SKM-1 treated with dmso at 0.1 percent for 144 hours (cell line): ENCODE measurements around the gene TIMP2.
"Not testable (repeated sequence)": the region's sequence is repeated elsewhere in the genome, so short reads cannot be mapped to it uniquely, and the experiment has no call there.

Experiments
- DNase-seq: peaks from one replicate; lab custom pipeline; 2025; ENCODE audit not compliant: unreplicated experiment; lab: John Stamatoyannopoulos, UW

Gene TIMP2

DNA sequence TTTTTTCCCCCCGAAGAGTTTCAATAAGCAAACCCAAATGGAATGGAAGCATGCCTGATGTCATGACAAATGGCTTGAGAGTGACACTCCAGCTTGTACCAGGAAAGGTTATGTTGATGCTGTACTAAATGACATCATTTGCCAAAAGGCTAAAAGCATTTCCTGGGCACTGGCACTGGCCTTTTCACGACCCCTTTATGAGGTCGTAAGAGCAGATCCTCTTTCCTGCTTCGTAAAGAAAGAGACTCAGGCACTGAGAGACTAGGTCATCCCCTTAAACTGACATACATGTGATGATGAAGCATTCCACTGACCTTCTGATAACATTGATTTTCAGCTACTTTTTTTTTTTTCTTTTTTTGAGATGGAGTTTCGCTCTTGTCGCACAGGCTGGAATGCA lies 52.7 kb downstream of the TIMP2 start:
- DNase-seq = no peak

DNA sequence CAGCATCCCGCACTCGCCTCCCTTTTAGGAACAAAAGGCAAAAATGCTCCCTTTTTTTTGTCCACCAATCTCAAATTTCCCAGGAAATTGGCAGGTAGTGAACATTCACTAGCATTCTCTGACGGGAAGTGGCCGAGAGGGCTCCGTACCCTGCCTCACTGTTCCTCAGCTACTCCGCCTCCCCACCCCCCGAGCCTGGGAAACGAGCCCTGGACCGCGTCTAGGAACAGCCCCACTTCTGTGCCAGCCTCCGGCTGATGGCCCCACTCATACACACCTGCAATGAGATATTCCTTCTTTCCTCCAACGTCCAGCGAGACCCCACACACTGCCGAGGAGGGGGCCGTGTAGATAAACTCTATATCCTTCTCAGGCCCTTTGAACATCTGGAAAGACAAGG lies 54.6 kb downstream of the TIMP2 start:
- DNase-seq = no peak

DNA sequence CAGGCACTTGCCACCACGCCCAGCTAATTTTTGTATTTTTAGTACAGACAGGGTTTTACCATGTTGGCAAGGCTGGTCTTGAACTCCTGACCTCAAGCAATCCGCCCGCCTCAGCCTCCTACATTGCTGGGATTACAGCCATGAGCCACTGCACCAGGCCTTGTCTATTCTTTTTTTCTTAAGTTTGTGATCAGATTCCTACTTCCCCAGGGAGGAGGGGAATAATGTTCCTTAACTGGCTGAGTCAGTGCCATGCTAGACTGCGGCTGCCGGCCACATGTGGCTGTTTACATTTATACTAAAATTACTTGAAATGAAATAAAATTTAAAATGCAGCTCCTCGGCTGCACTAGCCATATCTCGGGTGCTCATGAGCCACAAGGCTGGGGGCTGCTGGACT lies 56.8 kb downstream of the TIMP2 start:
- DNase-seq = no peak

DNA sequence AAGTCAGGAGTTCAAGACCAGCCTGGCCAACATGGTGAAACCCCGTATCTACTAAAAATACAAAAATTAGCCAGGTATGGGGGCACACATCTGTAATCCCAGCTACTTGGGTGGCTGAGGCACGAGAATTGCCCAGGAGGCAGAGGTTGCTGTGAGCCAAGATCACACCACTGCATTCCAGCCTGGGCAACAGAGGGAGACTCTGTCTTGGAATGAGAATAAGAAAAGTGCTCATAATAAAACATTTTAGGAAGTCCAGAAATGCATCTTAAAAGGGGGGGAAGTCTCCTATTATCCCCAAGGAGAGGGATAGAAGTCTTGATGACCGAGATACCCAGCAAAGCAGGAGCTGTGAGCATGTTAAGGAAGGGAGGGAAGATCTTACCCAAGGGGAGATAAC lies 58.1 kb downstream of the TIMP2 start:
- not testable (repeated sequence) for DNase-seq

DNA sequence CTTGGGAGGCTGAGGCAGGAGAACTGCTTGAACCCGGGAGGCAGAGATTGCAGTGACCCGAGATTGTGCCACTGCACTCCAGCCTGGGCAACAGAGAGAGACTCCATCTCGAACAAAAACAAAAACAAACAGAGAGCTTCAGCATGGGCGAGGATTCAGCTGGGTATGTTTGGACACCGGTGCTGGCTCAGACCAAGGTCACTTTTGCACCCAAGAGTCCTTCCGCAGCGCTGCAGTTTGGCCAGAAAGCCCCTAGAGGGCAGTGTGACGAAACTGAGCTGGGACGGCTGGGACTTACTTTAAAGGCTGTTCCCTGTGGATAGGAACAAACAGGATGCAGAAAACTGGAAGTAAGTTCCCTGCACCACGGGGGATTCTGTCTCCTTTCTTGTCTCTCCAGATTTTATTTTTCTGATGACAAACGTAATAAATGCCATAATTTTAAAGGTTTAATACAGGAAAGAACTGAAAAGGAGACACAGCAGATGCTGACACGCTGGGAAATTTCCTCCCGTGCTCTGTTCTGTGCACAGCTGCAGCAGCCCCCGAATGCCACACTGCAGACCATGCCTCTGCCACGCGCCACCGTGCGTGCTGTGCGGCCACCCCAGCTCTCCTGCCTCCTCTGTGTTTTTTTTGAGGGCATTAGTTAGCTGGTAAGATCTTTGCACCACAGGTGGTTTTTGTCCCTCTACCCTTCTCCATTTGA lies 59.4 kb downstream of the TIMP2 start:
- DNase-seq = peak; percentile 48

DNA sequence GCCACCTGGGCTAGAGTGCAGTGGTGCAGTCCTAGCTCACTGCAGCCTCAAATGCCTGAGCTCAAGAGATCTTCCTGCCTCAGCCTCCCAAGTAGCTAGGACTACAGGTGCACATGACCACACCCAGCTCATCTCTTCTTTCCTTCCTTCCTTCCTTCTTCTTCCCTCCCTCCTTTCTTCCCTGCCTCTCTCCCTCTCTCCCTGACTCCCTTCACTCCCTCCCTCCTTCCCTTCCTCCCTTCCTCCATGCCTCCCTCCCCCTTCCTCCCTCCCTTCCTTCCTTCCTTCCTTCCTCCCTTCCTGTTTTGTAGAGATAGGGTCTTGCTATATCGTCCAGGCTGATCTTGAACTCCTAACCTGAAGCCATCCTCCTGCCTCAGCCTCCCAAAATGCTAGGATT lies 61.1 kb downstream of the TIMP2 start:
- no peak for DNase-seq

DNA sequence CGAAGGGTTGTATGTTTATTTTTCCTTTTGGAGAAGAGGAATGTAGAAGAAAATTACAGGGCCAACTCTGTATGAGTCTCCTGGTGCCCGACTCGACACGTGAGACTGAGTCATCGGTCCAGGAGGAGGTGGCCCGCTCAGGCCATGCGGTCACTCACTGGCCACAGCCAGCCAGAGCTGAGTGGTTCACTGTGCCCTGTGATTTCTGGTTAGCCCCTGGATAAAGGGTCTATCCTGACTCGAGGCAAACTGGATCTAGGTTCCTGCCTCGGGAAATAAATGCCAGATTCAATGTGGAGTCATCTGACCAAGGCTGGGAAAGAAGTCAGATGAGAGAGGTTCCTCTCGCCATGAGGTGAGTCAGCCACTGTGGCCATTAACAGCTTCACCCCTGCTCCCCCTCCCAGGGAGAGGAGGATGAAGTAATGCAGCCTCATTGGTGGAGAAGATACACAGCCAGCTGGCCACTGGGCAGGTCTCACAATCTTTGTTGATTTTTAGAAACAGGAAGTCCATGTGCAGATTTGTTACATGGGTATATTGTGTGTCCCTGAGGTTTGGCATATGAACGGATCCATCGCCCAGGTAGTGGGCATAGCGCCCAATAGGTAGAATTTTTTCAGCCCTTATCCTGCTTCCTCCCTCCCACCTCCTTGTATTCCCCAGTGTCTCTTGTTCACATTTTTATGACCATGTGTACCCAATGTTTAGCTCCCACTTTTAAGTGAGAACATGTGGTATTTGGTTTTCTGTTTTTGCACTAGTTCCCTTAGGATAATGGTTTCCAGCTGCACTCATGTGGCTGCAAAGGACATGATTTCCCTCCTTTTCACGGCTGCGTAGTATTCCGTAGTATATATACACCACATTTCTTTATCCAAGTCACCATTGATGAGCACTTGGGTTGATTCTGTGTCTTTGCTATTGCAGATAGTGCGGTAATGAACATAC lies 62.8 kb downstream of the TIMP2 start:
- peak; percentile 47 for DNase-seq

DNA sequence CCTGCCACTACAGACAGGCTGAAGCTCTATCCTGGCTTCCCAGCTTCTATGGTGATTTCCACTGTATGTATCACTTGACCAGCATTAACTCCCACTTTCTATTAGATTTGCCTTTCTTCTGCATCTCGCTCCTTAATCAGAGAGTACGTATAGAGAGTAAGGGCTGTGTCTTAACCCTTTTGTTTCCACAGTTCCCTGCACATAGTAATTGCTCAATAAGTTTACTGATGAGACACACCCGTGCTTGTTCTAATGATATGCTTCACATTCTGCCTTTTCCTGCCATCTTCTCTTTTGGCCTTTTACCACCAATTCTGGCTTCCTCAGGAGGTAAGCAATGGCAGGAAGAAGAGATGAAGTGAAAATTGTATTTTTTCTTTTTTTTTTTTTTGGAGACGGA lies 64.0 kb downstream of the TIMP2 start:
- no peak for DNase-seq

DNA sequence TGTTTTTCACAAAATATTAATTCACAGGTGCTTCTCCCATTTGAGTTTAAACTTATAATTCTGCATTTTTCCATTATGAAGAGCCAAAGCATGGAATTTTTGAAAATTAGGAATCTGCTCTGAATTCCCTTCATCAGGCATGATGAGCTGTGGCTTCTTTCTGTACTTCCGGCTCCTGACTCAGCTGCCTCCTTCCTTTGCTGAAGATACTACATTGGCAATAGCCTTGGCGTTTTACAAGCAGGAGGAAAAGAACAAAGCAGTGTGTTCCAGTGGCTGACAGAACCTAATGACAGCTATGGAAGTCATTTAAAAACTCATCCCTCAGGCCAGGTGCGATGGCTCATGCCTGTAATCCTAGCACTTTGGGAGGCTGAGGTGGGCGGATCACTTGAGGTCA lies 66.1 kb downstream of the TIMP2 start:
- DNase-seq = no peak

DNA sequence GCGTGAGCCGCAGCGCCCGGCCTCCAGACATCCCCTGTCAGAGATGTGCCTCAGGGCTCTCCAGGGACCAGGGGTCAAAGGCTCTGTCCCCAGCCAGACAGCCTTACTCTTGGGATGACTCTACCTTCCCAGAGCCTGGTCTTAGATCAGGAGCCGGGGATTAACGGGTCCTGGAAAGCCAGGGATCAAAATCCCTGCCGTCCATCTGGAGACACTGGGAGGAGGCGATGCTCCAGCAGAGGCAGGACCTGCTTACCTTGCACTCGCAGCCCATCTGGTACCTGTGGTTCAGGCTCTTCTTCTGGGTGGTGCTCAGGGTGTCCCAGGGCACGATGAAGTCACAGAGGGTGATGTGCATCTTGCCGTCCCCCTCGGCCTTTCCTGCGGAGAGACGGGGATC lies 67.9 kb downstream of the TIMP2 start:
- DNase-seq = no peak

DNA sequence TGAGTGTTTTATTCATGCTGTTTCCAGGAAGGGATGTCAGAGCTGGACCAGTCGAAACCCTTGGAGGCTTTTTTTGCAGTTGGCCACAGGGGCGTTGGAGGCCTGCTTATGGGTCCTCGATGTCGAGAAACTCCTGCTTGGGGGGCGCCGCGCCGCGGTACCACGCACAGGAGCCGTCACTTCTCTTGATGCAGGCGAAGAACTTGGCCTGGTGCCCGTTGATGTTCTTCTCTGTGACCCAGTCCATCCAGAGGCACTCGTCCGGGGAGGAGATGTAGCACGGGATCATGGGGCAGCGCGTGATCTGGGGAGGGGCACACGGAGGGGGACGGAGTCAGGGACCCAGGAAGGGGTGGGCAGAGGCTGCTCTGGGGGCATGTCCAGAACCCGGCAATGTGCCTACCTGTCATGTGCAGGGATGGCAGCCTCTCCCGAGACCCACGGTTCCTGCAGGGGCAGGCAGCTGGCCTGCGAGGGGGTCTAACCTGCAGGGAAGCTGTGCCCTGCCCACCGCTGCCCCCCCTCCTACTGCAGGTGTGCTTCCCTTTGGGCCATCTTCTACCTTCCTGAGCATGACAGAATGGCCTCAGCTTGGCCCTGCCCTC lies 69.5 kb downstream of the TIMP2 start:
- DNase-seq = no peak

DNA sequence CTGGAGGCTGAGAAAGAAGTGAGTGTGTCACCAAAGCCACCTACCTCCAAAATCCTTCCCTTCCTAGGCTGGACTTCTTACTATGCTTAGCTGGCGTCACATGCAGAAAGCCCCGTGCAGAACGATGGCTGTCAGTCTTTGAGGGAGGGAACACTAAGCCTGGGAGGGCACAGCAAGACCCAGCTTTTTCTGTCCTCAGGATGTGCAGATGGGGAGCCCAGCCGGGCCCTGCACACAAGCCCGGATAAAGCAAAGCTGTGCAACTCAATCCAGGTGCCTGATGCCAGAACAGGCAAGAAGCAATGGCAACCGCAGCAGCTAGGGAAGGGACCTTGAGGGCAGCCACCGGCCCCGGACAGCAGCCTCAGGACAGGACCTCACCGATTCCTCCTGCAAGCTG lies 70.7 kb downstream of the TIMP2 start:
- DNase-seq = no peak

DNA sequence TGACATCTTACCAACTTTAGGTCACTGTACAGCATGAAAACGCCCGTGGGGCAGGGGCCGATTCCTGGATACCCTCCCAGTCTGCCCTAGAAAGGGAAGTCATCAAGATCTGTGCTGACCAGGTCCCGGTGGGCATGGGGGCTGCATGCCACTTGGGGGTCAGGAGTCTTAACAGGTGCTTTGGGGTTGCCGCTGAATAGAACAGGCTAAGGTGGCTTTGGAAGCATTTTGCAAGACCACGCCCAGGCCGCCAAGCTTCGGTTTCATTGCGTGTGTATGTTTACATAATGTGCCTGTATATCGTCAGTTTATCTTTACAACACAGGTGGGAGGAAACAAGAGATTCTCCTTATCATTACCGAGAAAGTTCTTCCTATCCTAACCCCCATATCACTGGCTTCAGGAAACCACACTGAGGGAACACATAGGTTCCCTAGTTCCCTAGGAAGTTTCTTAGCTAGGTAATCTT lies 71.2 kb downstream of the TIMP2 start:
- DNase-seq = no peak

DNA sequence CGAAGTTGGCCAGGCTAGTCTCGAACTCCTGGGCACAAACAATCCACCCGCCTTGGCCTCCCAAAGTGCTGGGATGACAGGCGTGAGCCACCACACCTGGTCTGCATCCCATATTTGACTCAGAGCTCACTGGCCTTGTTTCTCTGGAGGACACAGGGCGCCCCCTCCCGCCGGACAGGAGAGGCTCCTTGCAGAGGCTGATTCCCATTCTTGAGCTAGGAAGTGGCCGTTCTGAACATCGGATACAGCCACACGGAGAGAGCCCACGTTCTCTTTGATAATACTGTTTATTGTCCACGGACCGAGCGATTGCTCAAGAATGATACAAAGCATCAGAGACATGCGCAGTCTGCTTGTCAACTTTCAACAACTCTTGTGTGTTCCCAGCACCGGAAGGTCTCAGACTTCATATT lies 72.5 kb downstream of the TIMP2 start:
- DNase-seq = no peak

DNA sequence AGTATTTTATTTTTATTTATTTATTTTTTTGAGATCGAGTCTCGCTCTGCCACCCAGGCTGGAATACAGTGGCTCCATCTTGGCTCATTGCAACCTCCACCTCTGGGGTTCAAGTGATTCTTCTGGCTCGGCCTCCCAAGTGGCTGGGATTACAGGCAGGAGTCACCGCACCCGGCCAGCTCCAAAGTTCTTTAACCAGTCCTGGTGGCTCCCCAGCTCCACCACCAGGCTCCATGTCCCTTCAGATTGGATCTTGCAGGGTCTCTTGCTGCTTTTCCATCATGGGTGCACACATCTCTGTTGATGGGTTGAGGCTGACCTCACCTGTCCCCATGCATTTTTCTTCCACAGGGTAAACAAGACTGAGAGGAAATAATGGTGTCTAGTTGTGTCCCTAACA lies 76.2 kb downstream of the TIMP2 start:
- no peak for DNase-seq

DNA sequence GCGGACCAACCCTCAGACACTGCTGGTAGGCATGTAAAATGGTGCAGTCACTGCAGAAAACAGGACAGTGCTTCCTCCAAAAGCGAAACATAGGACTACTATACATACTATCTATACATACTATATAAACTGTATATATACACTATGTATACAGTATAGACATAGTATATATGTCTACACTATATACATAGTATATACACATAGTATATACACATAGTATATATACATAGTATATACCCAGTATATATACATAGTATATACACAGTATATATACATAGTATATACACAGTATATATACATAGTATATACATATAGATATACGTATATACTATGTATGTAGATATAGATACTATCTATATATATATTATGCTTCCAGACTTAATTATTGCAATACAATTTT lies 78.1 kb downstream of the TIMP2 start:
- DNase-seq = no peak

DNA sequence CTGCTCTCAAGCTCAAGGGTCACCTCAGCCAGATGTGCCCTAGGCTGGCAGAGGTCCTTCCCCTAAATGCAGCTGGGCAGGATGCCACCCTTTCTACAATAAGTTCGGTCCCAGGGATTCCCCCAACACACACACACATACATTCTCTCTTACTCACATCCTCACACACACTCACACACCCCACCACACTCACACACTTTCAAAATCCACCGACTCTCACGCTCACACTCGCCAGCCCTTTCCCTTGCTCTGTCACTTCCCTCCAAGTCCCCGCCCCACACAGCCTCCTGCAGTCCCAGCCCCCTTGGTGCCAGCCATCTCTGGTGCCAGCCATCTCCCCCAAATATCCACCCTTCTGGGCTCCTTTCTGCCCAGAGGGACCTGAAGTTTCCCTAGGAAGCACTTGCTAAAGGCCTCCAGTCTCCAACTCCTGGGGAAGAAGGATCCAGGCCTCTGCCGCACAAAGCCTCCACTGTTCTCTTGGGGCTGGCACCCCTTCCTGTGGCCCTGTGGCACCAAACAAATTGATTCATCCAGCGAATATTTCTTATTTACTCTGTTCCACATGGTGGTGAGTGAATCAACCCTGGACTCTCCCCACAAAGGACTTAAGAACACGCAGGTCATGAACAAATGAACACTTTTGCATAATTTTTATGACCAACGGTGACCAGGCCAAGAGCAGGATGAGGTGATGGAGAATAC lies 80.7 kb downstream of the TIMP2 start:
- DNase-seq = no peak

DNA sequence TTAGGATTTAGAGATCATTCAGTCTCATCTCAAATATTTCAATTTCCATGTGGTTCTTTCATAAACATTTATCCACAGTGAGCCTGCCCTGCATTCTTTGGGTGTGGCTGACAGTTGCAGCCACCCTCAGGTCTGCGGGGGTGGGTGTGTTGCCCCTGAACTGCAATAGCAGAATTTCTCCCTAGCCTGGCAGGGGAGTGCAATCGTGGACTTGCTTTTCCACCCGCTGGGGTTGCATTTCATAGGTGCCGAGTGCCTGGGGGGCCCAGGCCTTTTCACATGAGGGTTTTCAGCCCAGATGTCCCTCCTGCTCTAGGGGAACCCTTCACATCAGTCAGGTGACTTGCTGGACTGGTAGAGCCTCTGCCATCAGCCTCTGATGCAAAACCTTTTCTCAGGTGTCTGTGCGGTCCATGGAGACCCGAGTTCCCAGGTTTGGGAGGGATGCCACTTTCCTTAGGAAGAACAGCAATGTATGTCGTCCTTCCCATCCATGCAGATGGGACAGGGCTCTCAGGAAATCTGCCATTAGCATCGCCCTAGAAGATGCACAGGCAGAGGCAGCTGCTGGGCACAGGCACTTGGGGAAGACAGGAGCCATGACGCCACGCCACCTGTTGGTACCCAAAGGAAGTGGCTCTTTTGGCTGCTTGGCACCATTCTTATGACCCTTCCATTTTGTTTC lies 82.2 kb downstream of the TIMP2 start:
- peak; percentile 41 for DNase-seq

DNA sequence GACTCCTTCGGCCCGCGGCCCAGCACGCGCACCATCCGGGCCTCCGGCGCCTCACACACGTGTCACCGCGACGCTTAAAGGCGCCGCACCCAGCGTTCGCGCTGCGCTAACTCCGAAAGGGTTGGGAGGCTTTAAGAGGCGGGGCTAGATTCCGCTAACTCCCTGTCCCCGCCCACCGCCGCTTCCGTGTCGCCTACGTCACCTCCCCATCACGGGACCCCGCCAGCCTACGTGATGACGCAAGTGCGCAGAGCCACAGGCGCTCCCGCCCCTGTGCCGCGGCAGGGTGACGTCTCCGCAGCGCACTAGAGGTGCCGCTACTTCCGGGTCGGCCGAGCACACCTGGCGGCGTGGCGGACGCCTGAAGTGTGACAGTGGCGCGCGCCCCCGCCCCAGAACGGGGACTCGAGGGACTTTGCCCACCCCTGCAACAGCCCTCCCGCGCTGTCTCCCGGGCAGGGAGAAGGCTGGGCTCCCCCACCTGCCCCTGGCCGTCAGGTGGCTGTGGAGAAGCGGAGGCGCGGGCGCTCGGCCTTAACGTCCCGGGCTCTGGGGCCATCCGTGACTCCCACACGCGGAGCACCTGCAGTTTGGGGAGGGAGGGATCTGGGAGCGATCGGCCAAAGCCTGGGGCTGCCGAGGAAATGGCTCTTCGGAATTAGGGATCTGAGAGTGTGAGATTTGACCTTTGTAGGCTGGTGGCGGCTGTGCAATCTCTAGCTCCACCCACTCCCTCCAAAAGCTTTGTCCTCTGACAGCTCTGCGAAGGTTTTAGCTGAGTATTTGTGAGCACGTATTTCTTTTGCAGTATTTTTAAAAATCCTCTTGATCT lies 84.2 kb downstream of the TIMP2 start, which contains the start of gene USP36:
TSS of gene USP36 (minus strand) at position 35 of the 832 bp plus-strand sequence. CDS start 4,451 bp downstream, outside the sequence.
- DNase-seq = peak; percentile 95

DNA sequence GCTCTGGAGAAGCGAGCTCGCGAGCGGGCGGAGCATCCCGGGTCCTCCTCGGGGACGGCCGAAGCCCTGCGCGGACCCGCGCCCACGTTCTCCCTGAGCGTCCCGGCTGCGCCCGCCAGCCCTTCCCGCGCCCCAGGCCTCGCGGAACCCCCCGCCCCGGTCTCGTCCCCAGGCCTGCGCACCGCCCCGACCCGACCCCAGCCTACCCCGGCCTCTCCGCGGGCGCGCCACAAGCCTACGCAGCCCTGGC lies 84.7 kb downstream of the TIMP2 start:
- no peak for DNase-seq
